Uterus (tissue), 2 donors: ENCODE measurements around the gene COL19A1.

Experiments
- CTCF ChIP-seq, 4 experiments: fragments of 200-600 bp in 2 of 4; fragments of 450-650 bp in 2 of 4; sonication (generic) in 2 of 4; IDR thresholded peaks; one replicate each; pipeline ENCODE4 v1.5.1; 2016 to 2019; ENCODE audit warnings: antibody characterized with exemption in 4 of 4, mild to moderate bottlenecking in 2 of 4, moderate library complexity in 1 of 4
- POLR2A ChIP-seq, 2 donors: fragments of 450-650 bp; IDR thresholded peaks; one replicate each; pipeline ENCODE4 v1.6.1; 2016; ENCODE audit warnings: antibody characterized with exemption in 2 of 2, mild to moderate bottlenecking in 1 of 2, moderate library complexity in 1 of 2

DNA sequence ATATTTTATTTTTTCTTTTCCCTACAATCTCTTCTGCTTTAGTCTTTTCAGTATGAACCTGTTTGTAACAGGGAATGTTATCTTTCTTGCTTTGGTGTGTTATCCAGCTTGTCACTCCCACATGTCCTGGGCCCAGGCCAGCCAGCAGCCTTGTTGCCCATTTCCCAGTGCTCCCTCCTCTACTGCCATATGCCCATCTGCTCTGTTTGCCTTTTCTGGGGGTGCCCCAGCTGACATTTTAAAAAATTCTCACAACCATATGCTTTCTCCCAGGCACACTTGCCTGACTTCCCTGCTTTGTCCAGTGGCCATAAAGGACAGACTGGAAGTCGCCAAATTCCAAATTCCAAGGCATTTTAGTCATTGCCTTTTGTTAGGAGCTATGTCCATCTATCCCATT lies 45.9 kb upstream of the COL19A1 start:
- no peak for TF ChIP-seq CTCF (IDR thresholded peaks at IDR 0.05)
- no peak for TF ChIP-seq POLR2A (IDR thresholded peaks at IDR 0.05)
